HG02885 (cell line): ENCODE results near the gene ZNF793.

ENCODE experiments used
- ATAC-seq: cut with Tn5 transposase; IDR thresholded peaks from one replicate; pipeline ENCODE4 v1.9.1; 2021; ENCODE audit warnings: mild to moderate bottlenecking; ENCODE audit not compliant: unreplicated experiment, poor library complexity

ZNF793 gene

DNA sequence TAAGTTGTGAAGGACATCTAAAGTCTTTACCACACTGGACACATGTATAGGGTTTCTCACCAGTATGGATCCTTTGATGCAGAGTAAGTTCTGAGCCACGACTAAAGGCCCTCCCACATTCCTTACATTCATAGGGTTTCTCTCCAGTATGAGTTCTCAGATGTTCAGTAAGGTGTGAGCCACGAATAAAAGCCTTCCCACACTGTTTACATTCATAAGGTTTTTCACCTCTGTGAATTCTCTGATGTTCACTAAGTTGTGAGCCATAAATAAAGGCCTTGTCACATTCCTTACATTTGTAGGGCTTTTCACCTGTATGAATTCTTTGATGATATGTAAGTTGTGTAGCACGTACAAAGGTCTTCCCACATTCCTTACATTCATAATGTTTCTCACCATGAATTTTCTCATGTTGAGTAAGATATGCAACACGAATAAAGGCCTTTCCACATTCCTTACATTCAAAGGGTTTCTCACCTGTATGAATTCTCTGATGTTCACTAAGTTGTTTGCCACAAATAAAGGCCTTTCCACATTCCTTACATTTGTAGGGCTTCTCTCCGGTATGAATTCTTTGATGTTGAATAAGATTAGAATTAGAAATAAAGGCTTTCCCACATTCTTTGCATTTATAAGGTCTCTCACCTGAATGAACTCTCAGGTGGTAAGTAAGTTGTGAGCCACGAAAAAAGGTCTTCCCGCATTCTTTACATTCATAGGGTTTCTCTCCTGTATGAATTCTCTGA, 58.1 kb downstream of the ZNF793 start:
- ATAC-seq = no peak

DNA sequence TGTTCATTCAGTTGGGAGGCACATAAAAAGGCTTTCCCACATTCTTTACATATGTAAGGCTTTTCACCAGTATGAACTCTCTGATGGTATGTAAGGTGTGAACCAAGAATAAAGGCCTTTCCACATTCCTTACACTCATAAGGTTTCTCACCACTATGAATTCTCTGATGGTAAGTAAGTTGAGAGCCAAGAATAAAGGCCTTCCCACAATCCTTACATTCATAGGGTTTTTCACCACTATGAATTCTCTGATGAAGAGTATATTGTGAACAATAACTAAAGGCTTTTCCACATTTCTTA, 58.6 kb downstream of the ZNF793 start:
- no peak for ATAC-seq

DNA sequence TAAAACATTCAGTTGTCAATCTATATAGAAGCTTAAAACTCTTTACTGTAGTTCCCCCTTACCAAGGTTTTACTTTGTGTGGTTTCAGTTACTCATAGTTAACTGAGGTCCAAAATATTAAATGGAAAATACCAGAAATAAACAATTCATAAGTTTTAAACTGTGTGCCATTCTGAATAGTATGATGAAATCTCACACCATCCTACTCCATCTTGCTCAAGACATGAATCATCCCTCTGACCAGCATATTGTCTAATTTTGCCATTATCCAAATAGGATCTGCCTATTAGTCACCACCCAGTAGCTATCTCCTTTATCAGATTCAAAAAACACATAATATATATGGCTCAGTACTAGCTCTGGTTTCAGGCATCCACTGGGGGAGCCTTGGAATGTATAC, 65.5 kb downstream of the ZNF793 start:
- ATAC-seq = no peak

DNA sequence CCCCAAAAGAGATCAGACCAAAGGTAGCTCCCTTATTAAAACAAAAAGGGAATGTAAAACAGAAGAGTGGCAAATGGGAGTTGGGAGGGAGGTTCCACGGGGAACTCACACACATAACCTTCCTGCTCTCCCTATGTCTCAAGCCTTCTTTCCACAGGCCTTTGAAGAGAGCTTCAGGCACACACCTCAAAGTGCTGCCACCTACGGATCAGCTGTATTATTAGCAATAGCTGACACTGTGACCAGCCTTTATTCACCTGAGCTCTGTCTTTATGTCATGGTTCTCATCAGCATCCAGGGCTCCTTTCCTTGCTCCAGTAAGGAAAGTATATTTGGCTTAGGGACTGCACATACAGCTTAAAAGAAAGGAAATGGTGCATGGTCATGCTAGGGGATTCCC, 76.6 kb downstream of the ZNF793 start:
- ATAC-seq = no peak
